ENCODE data around the gene ATN1.

Gene ATN1

DNA sequence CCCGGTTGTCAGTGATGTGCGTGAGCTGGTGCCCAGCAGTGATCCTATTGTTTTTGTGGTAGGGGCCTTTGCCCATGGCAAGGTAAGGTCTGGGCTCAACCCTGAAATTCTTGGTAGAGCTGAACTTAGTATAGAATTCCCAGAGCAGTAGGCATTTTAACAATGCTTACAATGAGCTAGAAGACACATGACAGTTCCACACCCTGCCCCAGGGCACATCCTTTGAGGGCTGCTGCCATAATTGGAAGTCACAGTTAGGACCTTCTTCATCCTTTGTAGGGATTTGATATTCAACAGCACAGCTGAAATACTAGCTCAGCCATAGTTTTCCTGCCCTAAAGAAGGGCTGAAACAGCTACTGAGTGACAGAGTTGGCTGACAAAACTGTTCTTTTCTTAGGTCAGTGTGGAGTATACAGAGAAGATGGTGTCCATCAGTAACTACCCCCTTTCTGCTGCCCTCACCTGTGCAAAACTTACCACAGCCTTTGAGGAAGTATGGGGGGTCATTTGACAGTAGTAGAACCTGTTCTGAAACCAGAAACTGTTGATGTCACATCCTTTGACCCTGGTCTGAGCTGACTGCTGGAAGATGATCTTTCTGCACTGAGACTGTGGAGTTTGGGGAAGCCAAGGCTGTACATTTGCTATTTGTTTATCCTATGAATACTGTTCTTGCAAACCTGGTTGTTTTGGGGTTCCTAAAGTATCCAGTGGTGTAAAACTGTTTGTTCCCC, 47.7 kb downstream of the ATN1 start:
- no peak for DNase-seq (ENCODE audit: low spot score)

DNA sequence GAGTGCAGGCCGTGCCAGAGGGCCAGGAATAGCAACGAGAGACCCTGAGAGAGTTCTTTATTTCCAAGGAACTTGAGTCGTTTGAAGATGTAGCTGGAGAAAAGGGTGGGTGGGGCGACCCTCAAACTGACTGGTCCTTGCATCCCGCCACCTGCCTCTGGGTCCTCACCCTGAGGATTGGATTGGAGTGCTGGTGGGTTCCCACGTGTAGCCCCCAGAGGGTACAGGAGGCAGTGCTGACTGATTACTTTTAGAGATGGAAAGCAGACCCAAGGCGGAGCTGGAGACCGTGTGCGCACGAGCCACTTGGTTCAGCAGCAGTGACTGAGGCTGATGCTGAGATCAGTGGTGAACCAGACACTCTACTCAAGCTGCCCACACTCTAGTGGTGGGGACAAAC, 49.9 kb downstream of the ATN1 start:
- DNase-seq (ENCODE audit: low spot score), result no peak

DNA sequence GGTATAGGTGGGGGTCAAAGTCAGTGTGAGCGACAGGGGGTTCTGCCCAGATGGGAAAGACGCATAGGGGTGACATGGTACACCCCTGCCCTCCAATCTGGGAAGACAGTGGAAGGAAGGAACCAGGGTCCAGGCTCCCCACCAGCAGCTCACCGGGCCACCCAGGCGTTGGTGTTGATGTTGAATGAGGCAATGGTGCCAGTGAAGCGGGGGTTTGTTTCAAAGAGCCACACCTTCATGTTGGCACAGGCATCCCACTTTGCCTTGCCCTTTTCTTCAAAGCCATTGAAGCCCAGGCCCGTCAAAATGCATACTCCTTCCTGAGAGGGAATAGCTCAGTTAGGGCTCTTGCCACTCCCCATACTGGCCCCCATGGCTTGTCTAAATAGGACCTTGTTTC, 50.4 kb downstream of the ATN1 start:
- no peak for DNase-seq (ENCODE audit: low spot score)

GRCh38 chr12:6978611-6979011, 50.9 kb downstream of the ATN1 start:
- no peak for DNase-seq (ENCODE audit: low spot score)

- DNase-seq (ENCODE audit: low spot score), result no peak
These were observed 51.3 kb downstream of the ATN1 start for GRCh38 chr12:6979021-6979420.

- no peak for DNase-seq (ENCODE audit: low spot score)
These were observed 51.7 kb downstream of the ATN1 start for GRCh38 chr12:6979453-6979852.

GRCh38 chr12:6980075-6980474, 52.3 kb downstream of the ATN1 start:
- DNase-seq (ENCODE audit: low spot score), result no peak

DNA sequence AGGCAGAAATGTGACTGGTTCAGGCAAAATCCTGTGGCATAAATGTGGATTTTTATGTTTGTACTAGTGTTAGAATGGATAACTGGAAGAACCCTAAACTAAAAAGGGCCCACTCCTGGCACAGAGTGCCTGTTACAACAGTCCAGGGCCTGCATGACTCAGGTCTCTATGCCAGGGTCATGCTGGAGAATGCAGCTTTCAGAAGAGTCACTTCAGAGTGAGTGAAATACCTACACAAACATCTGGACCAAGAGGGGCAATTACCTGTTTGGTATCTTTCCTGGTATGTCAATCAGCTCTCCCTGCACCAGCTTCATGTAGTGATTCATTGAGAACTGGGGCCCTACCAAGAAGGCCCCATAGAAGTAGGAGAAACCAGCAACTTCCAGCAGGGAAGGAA, 53.0 kb downstream of the ATN1 start:
- DNase-seq (ENCODE audit: low spot score), result no peak

- DNase-seq (ENCODE audit: low spot score), result no peak
These were observed 53.6 kb downstream of the ATN1 start for GRCh38 chr12:6981152-6982052.

DNA sequence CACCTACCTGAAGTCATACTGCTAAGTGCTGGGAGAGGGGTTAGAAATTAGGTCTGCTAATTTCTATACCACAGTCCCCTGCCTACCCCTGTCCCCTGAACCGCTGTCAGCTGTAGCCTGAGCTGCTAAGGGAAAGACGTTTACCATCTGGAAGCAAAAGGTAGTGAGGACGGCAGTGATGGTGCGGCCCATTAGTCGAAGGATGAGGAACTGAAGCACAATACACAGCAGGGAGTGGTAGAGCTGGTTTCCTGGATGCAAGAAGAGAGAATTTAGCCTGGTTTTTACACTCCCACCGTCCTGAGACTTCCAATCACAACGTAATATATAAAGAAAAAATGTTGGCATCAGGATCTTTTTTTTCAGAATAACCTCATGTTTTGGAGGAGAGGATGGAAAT, 54.8 kb downstream of the ATN1 start:
- no peak for DNase-seq (ENCODE audit: low spot score)

- no peak for DNase-seq (ENCODE audit: low spot score)
These were observed 60.3 kb downstream of the ATN1 start for GRCh38 chr12:6987956-6988553.
